Fibroblast of lung (primary cell): ENCODE data around the gene SLC43A1. TPM values are rescaled to one million over a fixed set of nuclear protein-coding genes. Genes with fewer than 3 reads are reported as not detected.

Source experiments
- DNase-seq, 2 donors: peaks; one replicate each; pipeline versions ENCODE4 v3.0.0 to v3.0.0-alpha.2; 2010; ENCODE audit warnings: low read depth in 2 of 2
- H2AFZ ChIP-seq: 2 replicates; pipeline ENCODE4 v1.5.1; 2012; ENCODE audit warnings: low read length, control low read depth, inconsistent platforms
- H3K27ac ChIP-seq: 2 replicates; pipeline ENCODE4 v1.5.1; 2011; ENCODE audit warnings: low read length, control low read depth; ENCODE audit not compliant: insufficient read depth
- H3K27me3 ChIP-seq: 2 replicates; pipeline ENCODE4 v1.5.1; 2011; ENCODE audit warnings: mild to moderate bottlenecking, low read length; ENCODE audit not compliant: control insufficient read depth, insufficient read depth
- H3K36me3 ChIP-seq: 2 replicates; pipeline ENCODE4 v1.5.1; 2011; ENCODE audit warnings: low read length; ENCODE audit not compliant: control insufficient read depth, insufficient read depth
- H3K4me1 ChIP-seq: 2 replicates; pipeline ENCODE4 v1.5.1; 2011; ENCODE audit warnings: low read length; ENCODE audit not compliant: control insufficient read depth, insufficient read depth; ENCODE audit errors: extremely low read depth
- H3K4me2 ChIP-seq: 2 replicates; pipeline ENCODE4 v1.5.1; 2011; ENCODE audit warnings: low read length, control low read depth; ENCODE audit not compliant: insufficient read depth; ENCODE audit errors: extremely low read depth
- H3K4me3 ChIP-seq, 4 experiments: fragments of 200-600 bp in 1 of 4; sonication (generic) in 1 of 4; replicated peaks in 1 of 4; 2 replicates each; pipeline ENCODE4 v1.5.1; 2011 to 2016; ENCODE audit warnings: low read length in 4 of 4, low read depth in 3 of 4, mild to moderate bottlenecking in 3 of 4, control low read depth in 2 of 4, inconsistent platforms in 1 of 4, mixed read lengths in 1 of 4; ENCODE audit not compliant: insufficient read depth in 1 of 4; ENCODE audit errors: control extremely low read depth in 1 of 4
- H3K79me2 ChIP-seq: 2 replicates; pipeline ENCODE4 v1.5.1; 2012; ENCODE audit warnings: mild to moderate bottlenecking, low read length, inconsistent platforms; ENCODE audit not compliant: control insufficient read depth, insufficient read depth
- H3K9ac ChIP-seq: 2 replicates; pipeline ENCODE4 v1.5.1; 2011; ENCODE audit warnings: mild to moderate bottlenecking, low read length, control low read depth; ENCODE audit not compliant: insufficient read depth
- H3K9me3 ChIP-seq: 2 replicates; pipeline ENCODE4 v1.5.1; 2012; ENCODE audit warnings: low read depth, low read length; ENCODE audit not compliant: control insufficient read depth, insufficient read depth
- H4K20me1 ChIP-seq: 2 replicates; pipeline ENCODE4 v1.5.1; 2011; ENCODE audit warnings: low read length; ENCODE audit not compliant: control insufficient read depth, insufficient read depth; ENCODE audit errors: extremely low read depth
- CTCF ChIP-seq, 2 donors: IDR thresholded peaks in 1 of 2; conservative IDR thresholded peaks in 1 of 2; 1 replicate in 1 of 2; 2 replicates in 1 of 2; pipeline ENCODE4 v1.5.1; 2011 to 2012; ENCODE audit warnings: low read length in 2 of 2, control low read depth in 1 of 2, inconsistent platforms in 1 of 2, low read depth in 1 of 2, mild to moderate bottlenecking in 1 of 2
- EZH2 ChIP-seq: IDR thresholded peaks from 2 replicates; pipeline ENCODE4 v1.5.1; 2012; ENCODE audit warnings: low read length, control low read depth, mild to moderate bottlenecking; ENCODE audit errors: missing control alignments
- polyA plus RNA-seq, 2 donors: library from polyadenylated mRNA; depleted of rRNA in 1 of 2; stranded (reverse) in 1 of 2; unstranded in 1 of 2; fragments of >200 nt; gene quantifications; 2 replicates each; pipeline ENCODE4 v1.2.1, GENCODE V29; 2011 to 2012; ENCODE audit warnings: missing spikeins in 1 of 2
- total RNA-seq: library from RNA; depleted of rRNA; stranded (reverse); fragments of >200 nt; gene quantifications from 2 replicates; pipeline ENCODE4 v1.2.1, GENCODE V29; 2014

Gene SLC43A1
- total and polyA plus RNA-seq, 2 donors (not counting 1 experiment from before 2014, with no cell fraction given): 13.2 to 19.8 TPM

- peak overlapping the region; percentile 54 for H3K27ac ChIP-seq
- no peaks in the 10 kb centered on the region for H3K79me2 ChIP-seq
- peaks cover 7% of the 10 kb centered on the region for H3K4me1 ChIP-seq
- TF ChIP-seq CTCF (conservative IDR thresholded peaks at IDR 0.05 in 1 of 2, IDR thresholded peaks at IDR 0.05 in 1 of 2; ENCODE audit: low read depth in 1 of 2, low read length in 2 of 2) (no peak), EZH2 (no peak)
- H3K27me3 ChIP-seq: no peaks in the 10 kb centered on the region
- H3K36me3 ChIP-seq: peaks cover 4% of the 10 kb centered on the region
- no peaks in the 10 kb centered on the region for H4K20me1 ChIP-seq
- H3K4me2 ChIP-seq: peak overlapping the region; percentile 66
- H2AFZ ChIP-seq: peak overlapping the region; percentile 70
- peak; percentile 85 to 94 for DNase-seq
- peak overlapping the region; percentile 19 to 46 (median 28) for H3K4me3 ChIP-seq
- no peak overlapping the region for H3K9ac ChIP-seq
- no peaks in the 10 kb centered on the region for H3K9me3 ChIP-seq
Measured at GRCh38 chr11:57499413-57499982, 16.0 kb downstream of the SLC43A1 start.

GRCh38 chr11:57498540-57498939, 17.0 kb downstream of the SLC43A1 start:
- no peaks in the 10 kb centered on the region for H3K79me2 ChIP-seq
- peaks cover 7% of the 10 kb centered on the region for H3K4me1 ChIP-seq
- H2AFZ ChIP-seq: no peak overlapping the region
- H4K20me1 ChIP-seq: no peaks in the 10 kb centered on the region
- H3K4me2 ChIP-seq: no peak overlapping the region
- H3K4me3 ChIP-seq: no peak overlapping the region
- peaks cover 4% of the 10 kb centered on the region for H3K36me3 ChIP-seq
- TF ChIP-seq EZH2 (no peak), CTCF (conservative IDR thresholded peaks at IDR 0.05 in 1 of 2, IDR thresholded peaks at IDR 0.05 in 1 of 2; ENCODE audit: low read depth in 1 of 2, low read length in 2 of 2) (no peak)
- no peaks in the 10 kb centered on the region for H3K9me3 ChIP-seq
- no peak overlapping the region for H3K27ac ChIP-seq
- no peak overlapping the region for H3K9ac ChIP-seq
- no peaks in the 10 kb centered on the region for H3K27me3 ChIP-seq
- DNase-seq: no peak

- H3K27me3 ChIP-seq: no peaks in the 10 kb centered on the region
- H3K4me1 ChIP-seq: peaks cover 7% of the 10 kb centered on the region
- no peak overlapping the region for H3K4me2 ChIP-seq
- H3K36me3 ChIP-seq: peaks cover 4% of the 10 kb centered on the region
- no peaks in the 10 kb centered on the region for H3K9me3 ChIP-seq
- no peaks in the 10 kb centered on the region for H4K20me1 ChIP-seq
- TF ChIP-seq EZH2 (no peak), CTCF (conservative IDR thresholded peaks at IDR 0.05 in 1 of 2, IDR thresholded peaks at IDR 0.05 in 1 of 2; ENCODE audit: low read depth in 1 of 2, low read length in 2 of 2) (no peak)
- no peak overlapping the region for H3K9ac ChIP-seq
- H2AFZ ChIP-seq: no peak overlapping the region
- H3K4me3 ChIP-seq: no peak overlapping the region
- DNase-seq: no peak
- no peak overlapping the region for H3K27ac ChIP-seq
- no peaks in the 10 kb centered on the region for H3K79me2 ChIP-seq
Measured at GRCh38 chr11:57497303-57498247, 17.9 kb downstream of the SLC43A1 start.
